HT-29 (cell line): ENCODE data around the gene FAM53B. TPM values are rescaled to one million over a fixed set of nuclear protein-coding genes. Genes with fewer than 3 reads are reported as not detected.
A peak's percentile ranks its signal among the peaks of the same experiment; 100 is the strongest.
"Not testable (repeated sequence)": the region's sequence is repeated elsewhere in the genome, so short reads cannot be mapped to it uniquely, and the experiment has no call there.

Source experiments
- DNase-seq: peaks from one replicate; pipeline ENCODE4 v3.0.0-alpha.2; 2015; ENCODE audit warnings: low spot score
- total RNA-seq: library from RNA; depleted of rRNA; stranded (reverse); fragments of >200 nt; shearing (Covaris generic); gene quantifications from 2 replicates; pipeline ENCODE4 v1.2.3, GENCODE V29; 2014; rRNA removed

FAM53B gene, protein sequence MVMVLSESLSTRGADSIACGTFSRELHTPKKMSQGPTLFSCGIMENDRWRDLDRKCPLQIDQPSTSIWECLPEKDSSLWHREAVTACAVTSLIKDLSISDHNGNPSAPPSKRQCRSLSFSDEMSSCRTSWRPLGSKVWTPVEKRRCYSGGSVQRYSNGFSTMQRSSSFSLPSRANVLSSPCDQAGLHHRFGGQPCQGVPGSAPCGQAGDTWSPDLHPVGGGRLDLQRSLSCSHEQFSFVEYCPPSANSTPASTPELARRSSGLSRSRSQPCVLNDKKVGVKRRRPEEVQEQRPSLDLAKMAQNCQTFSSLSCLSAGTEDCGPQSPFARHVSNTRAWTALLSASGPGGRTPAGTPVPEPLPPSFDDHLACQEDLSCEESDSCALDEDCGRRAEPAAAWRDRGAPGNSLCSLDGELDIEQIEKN
- total RNA-seq = 17.8 and 20.2 TPM in 2 replicates

DNA sequence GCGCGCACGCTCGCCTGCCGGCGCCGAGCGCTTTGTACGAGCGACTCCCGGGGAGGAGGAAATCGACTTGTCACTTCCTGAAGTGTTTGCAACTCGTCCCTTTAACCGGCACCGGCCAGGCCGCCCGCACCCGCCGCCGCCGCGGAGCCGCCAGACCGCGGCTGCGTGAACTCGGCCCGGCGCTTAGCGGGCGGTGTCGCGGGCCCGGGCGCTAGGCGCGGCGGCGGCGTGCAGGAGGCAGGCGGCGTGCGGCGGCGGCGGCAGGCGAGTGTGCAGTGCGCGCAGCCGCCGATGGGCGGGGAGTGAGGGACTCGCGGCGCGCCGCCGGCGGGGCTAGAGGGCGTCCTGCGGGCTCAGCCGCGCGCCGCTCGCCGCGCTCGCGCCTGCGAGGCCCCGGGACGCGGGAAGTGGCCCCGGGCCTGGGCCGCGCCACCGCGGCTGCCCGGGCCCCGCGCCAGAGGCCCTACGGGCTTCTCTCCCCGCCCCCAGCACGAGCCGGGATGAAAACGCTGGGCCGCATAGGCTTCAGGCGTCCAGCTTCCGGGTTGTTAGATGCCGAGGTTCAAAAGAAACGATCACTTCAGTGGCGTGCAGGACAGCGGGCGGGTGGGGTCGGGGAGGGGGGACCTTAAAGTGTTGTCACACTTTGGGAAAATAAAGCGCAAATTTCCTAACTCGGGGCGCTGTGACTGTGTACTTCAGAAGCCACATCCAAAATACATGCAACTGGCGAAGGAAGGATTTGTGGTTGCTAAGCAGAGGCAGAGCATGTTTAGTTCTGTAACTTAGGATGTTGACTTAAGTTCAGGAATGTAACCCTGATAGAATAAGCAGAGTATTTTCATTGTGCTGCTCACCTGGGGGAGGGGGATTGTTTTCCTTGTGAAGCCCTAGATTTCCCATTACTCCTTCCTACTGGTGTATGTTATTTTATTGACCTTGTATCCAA is at the start of gene FAM53B:
TSS of gene FAM53B (minus strand) at position 277 of the 949 bp plus-strand sequence. CDS start 37,665 bp downstream, outside the sequence.
- DNase-seq = peak; percentile 83

GRCh38 chr10:124792998-124793352 is 48.8 kb upstream of the FAM53B start:
- no peak for DNase-seq

- peak; percentile 93 for DNase-seq
These were observed 47.6 kb upstream of the FAM53B start, which contains the start of gene EEF1AKMT2 for GRCh38 chr10:124791547-124792348. TSS of gene EEF1AKMT2 (minus strand) at chr10:124791887. CDS start at chr10:124791833, 54 bp downstream.

GRCh38 chr10:124782900-124783299 is 38.7 kb upstream of the FAM53B start:
- DNase-seq = not testable (repeated sequence)

- DNase-seq = no peak
These were observed 24.6 kb upstream of the FAM53B start for GRCh38 chr10:124768791-124769190.

- DNase-seq = no peak
These were observed 21.1 kb upstream of the FAM53B start for GRCh38 chr10:124765256-124765655.

DNA sequence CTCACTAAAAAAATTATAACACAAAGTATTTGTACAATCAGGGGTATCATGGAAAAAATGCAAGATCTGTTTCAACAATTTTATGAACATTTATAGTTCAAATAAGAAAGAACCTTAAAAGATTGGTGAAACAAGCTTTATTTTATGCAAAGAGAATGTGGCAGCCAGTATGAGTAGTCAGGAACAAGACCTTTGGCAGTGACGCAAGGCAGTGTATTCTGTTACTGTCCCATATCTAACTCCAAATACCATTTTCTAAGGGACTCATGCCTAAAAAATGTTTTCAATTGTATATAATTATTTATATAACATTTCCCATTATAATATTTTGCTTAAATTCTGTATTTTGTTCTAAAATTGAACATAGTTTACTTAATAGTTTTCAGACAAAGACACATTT is 19.1 kb upstream of the FAM53B start:
- DNase-seq = no peak

DNA sequence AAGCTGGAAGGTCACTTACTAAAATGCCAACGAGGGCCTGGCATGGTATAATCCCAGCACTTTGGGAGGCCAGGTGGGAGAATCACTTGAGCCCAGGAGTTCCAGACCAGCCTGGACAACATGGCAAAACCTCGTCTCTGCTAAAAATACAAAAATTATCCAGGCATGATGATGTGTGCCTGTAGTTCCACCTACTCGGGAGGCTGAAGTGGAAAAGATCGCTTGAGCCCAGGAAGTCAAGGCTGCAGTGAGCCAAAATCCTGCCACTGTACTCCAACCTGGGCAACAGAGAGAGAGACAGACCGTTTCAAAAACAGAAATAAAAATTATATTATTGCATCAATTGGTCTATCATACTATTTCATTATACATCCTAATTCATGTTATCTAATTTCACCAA is 18.1 kb upstream of the FAM53B start:
- DNase-seq = no peak

- no peak for DNase-seq
These were observed 12.2 kb upstream of the FAM53B start for GRCh38 chr10:124756156-124756903.

- no peak for DNase-seq
These were observed 11.4 kb upstream of the FAM53B start for GRCh38 chr10:124755581-124755980.

DNA sequence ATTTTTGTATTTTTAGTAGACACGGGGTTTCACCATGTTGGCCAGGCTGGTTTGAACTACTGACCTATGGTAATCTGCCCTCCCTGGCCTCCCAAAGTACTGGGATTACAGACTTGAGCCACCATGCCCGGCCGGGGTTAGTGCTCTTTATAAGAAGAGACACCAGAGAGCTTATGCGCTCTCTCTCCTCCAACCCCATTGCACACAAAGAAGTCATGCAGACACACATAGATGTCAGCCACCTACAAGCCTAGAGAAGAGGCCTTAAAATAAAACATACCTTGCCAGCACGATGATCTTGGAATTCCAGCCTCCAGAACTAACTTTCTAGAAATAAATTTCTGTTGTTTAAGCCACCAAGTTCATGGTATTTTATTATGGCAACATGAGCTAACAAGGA is 10.0 kb upstream of the FAM53B start:
- DNase-seq = no peak

DNA sequence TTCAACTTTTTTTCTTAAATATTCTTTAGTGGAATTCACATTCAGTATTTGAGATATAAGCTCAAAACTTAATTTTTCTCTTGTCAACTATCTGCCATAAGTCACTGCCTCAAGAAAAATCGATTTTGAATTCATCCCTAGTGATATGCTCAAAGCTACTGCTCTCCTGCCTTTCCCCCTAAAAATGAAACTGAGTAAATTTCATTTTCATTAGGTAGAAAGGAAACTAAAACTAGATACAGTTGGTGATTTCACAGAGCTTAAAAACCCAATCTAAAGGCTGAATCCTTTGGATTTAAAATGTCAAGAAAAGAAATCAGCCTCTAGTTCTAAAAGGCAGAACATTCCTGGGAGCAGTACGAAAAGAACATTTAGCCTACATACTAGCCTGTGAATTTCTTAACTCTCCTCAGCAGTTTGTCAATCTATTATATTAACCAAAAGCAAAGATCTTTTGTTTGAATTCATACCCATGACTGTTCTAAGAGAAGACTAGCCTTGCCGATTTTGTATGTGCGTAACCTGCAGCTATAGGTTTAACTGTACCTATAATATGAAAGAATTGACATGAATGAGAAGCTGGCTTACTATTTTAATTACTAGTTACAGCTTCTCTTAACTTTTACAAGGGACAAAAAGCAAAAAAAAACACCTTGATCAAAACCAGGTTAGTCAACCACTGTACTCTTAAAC is 4.9 kb upstream of the FAM53B start:
- DNase-seq = no peak

GRCh38 chr10:124748166-124748565 is 4.0 kb upstream of the FAM53B start:
- DNase-seq = no peak

DNA sequence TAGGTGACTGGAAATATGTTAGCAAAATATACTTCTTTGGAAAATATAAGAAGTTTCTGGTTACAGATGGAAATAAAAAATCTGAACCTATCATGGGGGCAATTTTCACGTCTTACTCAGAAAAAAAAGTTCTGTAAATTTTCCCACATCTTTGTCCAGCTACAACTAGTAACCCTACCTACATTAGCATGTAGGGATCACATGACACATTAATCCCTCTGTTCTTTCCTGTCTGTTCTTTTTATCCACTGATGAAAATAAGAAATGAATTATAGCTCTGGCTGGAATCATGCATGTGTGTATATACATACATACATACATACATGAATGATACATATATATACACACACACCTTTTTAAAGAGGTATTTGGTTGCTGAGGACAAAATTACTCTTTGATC is 3.6 kb upstream of the FAM53B start:
- no peak for DNase-seq

GRCh38 chr10:124746992-124747391 is 2.8 kb upstream of the FAM53B start:
- DNase-seq = no peak

- not testable (repeated sequence) for DNase-seq
These were observed 2.3 kb upstream of the FAM53B start for GRCh38 chr10:124746447-124746846.

DNA sequence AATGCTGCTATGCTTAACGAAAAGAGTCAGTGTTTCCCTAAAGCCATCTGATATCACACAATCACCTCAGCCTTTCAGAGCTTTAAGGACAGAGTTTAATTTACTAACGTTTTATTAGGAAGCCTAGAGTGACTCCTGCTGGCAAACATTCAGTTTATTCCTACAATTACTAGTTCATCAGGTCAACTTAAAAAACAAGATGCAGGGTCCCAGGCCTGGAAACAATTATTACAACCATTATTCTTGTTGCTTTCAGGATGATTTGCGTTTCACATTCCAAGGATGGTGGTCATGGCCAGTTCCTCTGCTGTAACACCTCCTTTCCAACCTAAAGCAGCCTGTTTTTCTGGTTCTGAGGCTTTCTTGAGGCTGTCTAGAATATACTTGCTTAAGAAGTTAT is 1.5 kb upstream of the FAM53B start:
- DNase-seq = peak; percentile 79

DNA sequence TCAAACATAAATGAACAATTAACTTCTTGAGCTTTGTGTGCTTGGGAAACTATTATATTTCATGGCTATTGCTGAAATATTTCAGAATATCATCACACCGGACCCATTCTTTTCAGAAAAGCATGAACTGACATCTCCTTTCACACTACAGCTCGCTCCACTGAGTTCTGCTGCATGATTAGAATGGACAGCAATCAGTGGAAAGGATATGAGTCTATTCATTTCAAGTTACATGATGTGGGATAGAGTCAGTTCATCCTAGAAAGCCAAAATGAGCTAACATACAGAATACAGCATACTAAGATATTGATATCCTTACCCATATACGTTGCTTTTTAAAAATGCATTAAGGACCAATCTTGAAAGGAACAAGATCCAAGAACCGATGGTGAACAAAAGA is 1.1 kb upstream of the FAM53B start:
- no peak for DNase-seq

DNA sequence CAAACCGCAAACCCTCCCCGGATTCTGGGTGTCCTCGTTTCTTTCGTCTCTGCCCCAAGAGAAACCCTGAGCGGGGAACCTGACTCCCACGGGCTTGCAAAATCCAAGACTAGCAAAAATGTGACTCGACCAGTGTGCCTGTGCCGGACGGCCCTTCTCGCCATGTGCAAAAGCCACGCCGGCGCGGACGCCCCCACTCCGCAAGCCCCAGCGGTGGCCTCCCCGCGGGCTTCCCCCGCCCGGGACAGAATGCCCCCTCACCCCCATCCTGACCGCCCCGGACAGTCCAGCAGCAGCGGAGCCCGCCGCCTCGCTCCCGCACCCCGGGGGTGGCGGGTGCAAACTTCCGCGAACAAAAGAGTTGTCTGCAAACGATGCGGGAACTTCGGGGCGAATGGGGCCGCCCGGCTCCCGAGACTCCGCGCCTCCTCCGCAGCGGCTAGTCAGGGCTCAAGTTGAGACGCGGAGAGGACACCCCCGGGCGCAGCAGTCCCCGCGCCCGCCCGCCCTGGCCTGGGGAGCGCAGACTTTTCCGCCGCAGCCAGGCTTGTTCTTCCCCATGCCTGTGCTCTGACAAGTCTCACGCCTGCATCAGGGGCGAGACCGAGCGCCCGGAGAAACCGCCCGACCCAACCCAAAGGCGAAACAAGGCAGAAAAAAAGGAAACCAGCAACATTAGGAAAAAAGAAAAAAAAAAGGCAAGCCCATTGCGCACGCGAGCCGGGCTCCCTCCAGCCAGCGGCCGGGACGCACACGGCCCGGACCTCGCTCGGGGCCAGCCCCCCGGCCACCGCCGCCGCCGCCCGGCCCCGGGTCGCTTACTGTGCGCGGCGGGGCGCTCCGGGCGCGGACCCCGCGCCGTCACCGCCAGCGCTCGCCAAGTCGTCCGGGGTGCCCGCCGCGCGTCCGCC is 732 bp downstream of the FAM53B start:
- DNase-seq = peak; percentile 26
